IPS-15b (cell line): ENCODE results near the gene TMEM39A.

Experiments
- H3K27me3 ChIP-seq: one replicate; pipeline ENCODE4 v1.6.1; 2013; ENCODE audit warnings: low read length; ENCODE audit not compliant: control insufficient read depth, insufficient read depth
- H3K36me3 ChIP-seq: one replicate; pipeline ENCODE4 v1.6.1; 2013; ENCODE audit warnings: low read length; ENCODE audit not compliant: control insufficient read depth, insufficient read depth
- H3K4me1 ChIP-seq: one replicate; pipeline ENCODE4 v1.6.1; 2013; ENCODE audit warnings: mild to moderate bottlenecking, low read length; ENCODE audit not compliant: control insufficient read depth, insufficient read depth
- H3K4me3 ChIP-seq: one replicate; pipeline ENCODE4 v1.5.1; 2013; ENCODE audit warnings: low read depth, low read length
- H3K9ac ChIP-seq: one replicate; pipeline ENCODE4 v1.6.1; 2013; ENCODE audit warnings: low read depth, mild to moderate bottlenecking, low read length
- H3K9me3 ChIP-seq: one replicate; pipeline ENCODE4 v1.6.1; 2013; ENCODE audit warnings: mild to moderate bottlenecking, low read length; ENCODE audit not compliant: control insufficient read depth, insufficient read depth

The TMEM39A gene

GRCh38 chr3:119463171-119464169, at the start of gene TMEM39A:
Gene TMEM39A, minus strand, starts transcription at chr3:119463615. Its CDS starts 1,541 bp downstream, at chr3:119462074.
- peak within 1 kb of the TSS; percentile 99 for H3K9ac ChIP-seq
- H3K4me3 ChIP-seq = peak within 1 kb of the TSS; percentile 97
- peaks cover 4% of the 10 kb centered on the region for H3K36me3 ChIP-seq
- no peaks in the 10 kb centered on the region for H3K27me3 ChIP-seq
- peaks cover 12% of the 10 kb centered on the region for H3K4me1 ChIP-seq
- no peaks in the 10 kb centered on the region for H3K9me3 ChIP-seq

GRCh38 chr3:119510690-119511089, 47.3 kb upstream of the TMEM39A start:
- H3K27me3 ChIP-seq = no peaks in the 10 kb centered on the region
- H3K36me3 ChIP-seq = peaks cover 5% of the 10 kb centered on the region
- no peaks in the 10 kb centered on the region for H3K9me3 ChIP-seq
- no peaks in the 10 kb centered on the region for H3K4me1 ChIP-seq
- no peak overlapping the region for H3K4me3 ChIP-seq
- H3K9ac ChIP-seq = no peak overlapping the region

GRCh38 chr3:119508172-119508845, 44.9 kb upstream of the TMEM39A start:
- no peak overlapping the region for H3K9ac ChIP-seq
- H3K4me3 ChIP-seq = no peak overlapping the region
- H3K4me1 ChIP-seq = no peaks in the 10 kb centered on the region
- H3K9me3 ChIP-seq = no peaks in the 10 kb centered on the region
- no peaks in the 10 kb centered on the region for H3K27me3 ChIP-seq
- peaks cover 6% of the 10 kb centered on the region for H3K36me3 ChIP-seq

GRCh38 chr3:119507404-119507803, 44.0 kb upstream of the TMEM39A start:
- H3K27me3 ChIP-seq = no peaks in the 10 kb centered on the region
- H3K9ac ChIP-seq = no peak overlapping the region
- H3K4me1 ChIP-seq = no peaks in the 10 kb centered on the region
- H3K36me3 ChIP-seq = peaks cover 4% of the 10 kb centered on the region
- H3K4me3 ChIP-seq = no peak overlapping the region
- no peaks in the 10 kb centered on the region for H3K9me3 ChIP-seq

GRCh38 chr3:119506631-119507030, 43.2 kb upstream of the TMEM39A start:
- no peaks in the 10 kb centered on the region for H3K27me3 ChIP-seq
- no peaks in the 10 kb centered on the region for H3K9me3 ChIP-seq
- no peak overlapping the region for H3K9ac ChIP-seq
- H3K4me1 ChIP-seq = no peaks in the 10 kb centered on the region
- H3K36me3 ChIP-seq = peaks cover 4% of the 10 kb centered on the region
- H3K4me3 ChIP-seq = no peak overlapping the region

GRCh38 chr3:119500901-119501300, 37.5 kb upstream of the TMEM39A start:
- Histone ChIP-seq H3K27me3 (no peaks in the 10 kb centered on the region), H3K4me1 (no peaks in the 10 kb centered on the region), H3K9ac (no peak overlapping the region), H3K9me3 (no peaks in the 10 kb centered on the region), H3K36me3 (peaks cover 4% of the 10 kb centered on the region), H3K4me3 (no peak overlapping the region)

GRCh38 chr3:119500265-119500664, 36.9 kb upstream of the TMEM39A start:
- H3K27me3 ChIP-seq = no peaks in the 10 kb centered on the region
- H3K9me3 ChIP-seq = no peaks in the 10 kb centered on the region
- peak overlapping the region; percentile 10 for H3K4me3 ChIP-seq
- peaks cover 4% of the 10 kb centered on the region for H3K36me3 ChIP-seq
- H3K9ac ChIP-seq = no peak overlapping the region
- H3K4me1 ChIP-seq = no peaks in the 10 kb centered on the region

- Histone ChIP-seq H3K9ac (peak within 1 kb of the TSS; percentile 82), H3K4me1 (no peaks in the 10 kb centered on the region), H3K27me3 (no peaks in the 10 kb centered on the region), H3K4me3 (peak within 1 kb of the TSS; percentile 94), H3K9me3 (no peaks in the 10 kb centered on the region), H3K36me3 (no peaks in the 10 kb centered on the region)
Observed at GRCh38 chr3:119498186-119499011, 35.0 kb upstream of the TMEM39A start, which contains the start of gene TIMMDC1. Gene TIMMDC1, plus strand, starts transcription at chr3:119498547. Its CDS starts 187 bp downstream, at chr3:119498734.

GRCh38 chr3:119497820-119498185, 34.4 kb upstream of the TMEM39A start:
- no peaks in the 10 kb centered on the region for H3K36me3 ChIP-seq
- H3K9me3 ChIP-seq = no peaks in the 10 kb centered on the region
- no peaks in the 10 kb centered on the region for H3K4me1 ChIP-seq
- H3K4me3 ChIP-seq = peak overlapping the region; percentile 94
- no peaks in the 10 kb centered on the region for H3K27me3 ChIP-seq
- H3K9ac ChIP-seq = peak overlapping the region; percentile 82

GRCh38 chr3:119494597-119494996, 31.2 kb upstream of the TMEM39A start:
- Histone ChIP-seq H3K36me3 (no peaks in the 10 kb centered on the region), H3K9me3 (no peaks in the 10 kb centered on the region), H3K4me3 (no peak overlapping the region), H3K4me1 (no peaks in the 10 kb centered on the region), H3K9ac (no peak overlapping the region), H3K27me3 (no peaks in the 10 kb centered on the region)

- no peak overlapping the region for H3K9ac ChIP-seq
- no peaks in the 10 kb centered on the region for H3K4me1 ChIP-seq
- no peak overlapping the region for H3K4me3 ChIP-seq
- H3K36me3 ChIP-seq = no peaks in the 10 kb centered on the region
- H3K27me3 ChIP-seq = no peaks in the 10 kb centered on the region
- H3K9me3 ChIP-seq = no peaks in the 10 kb centered on the region
Observed at GRCh38 chr3:119492810-119493209, 29.4 kb upstream of the TMEM39A start.
